Embryonic facial prominence (tissue), 1 donor: ENCODE results near the gene DCUN1D2.
"Not testable (repeated sequence)": the region's sequence is repeated elsewhere in the genome, so short reads cannot be mapped to it uniquely, and the experiment has no call there.

Experiments
- DNase-seq: peaks from one replicate; pipeline ENCODE4 v3.0.0-alpha.2; 2016; ENCODE audit errors: extremely low spot score

DCUN1D2 gene

GRCh38 chr13:113490496-113491417, at the start of gene DCUN1D2:
Gene DCUN1D2, minus strand, starts transcription at chr13:113490711. Its CDS starts 42 bp downstream, at chr13:113490669.
- peak; percentile 63 for DNase-seq

GRCh38 chr13:113539822-113540221, 49.3 kb upstream of the DCUN1D2 start:
- DNase-seq: no peak

- DNase-seq: no peak
Measured at GRCh38 chr13:113539176-113539575, 48.7 kb upstream of the DCUN1D2 start.

GRCh38 chr13:113538689-113539058, 48.2 kb upstream of the DCUN1D2 start:
- DNase-seq: no peak

- no peak for DNase-seq
Measured at GRCh38 chr13:113537909-113538688, 47.6 kb upstream of the DCUN1D2 start.

GRCh38 chr13:113537205-113537604, 46.7 kb upstream of the DCUN1D2 start:
- DNase-seq: no peak

GRCh38 chr13:113536461-113537110, 46.1 kb upstream of the DCUN1D2 start:
- no peak for DNase-seq

- no peak for DNase-seq
Measured at GRCh38 chr13:113535381-113535781, 44.9 kb upstream of the DCUN1D2 start.

- no peak for DNase-seq
Measured at GRCh38 chr13:113534236-113534860, 43.8 kb upstream of the DCUN1D2 start.

GRCh38 chr13:113533161-113533840, 42.8 kb upstream of the DCUN1D2 start:
- no peak for DNase-seq

- DNase-seq: no peak
Measured at GRCh38 chr13:113532156-113532806, 41.8 kb upstream of the DCUN1D2 start.

- DNase-seq: no peak
Measured at GRCh38 chr13:113531041-113531873, 40.7 kb upstream of the DCUN1D2 start.

- no peak for DNase-seq
Measured at GRCh38 chr13:113528813-113529180, 38.3 kb upstream of the DCUN1D2 start.

- no peak for DNase-seq
Measured at GRCh38 chr13:113528101-113528812, 37.7 kb upstream of the DCUN1D2 start.

GRCh38 chr13:113527272-113527958, 36.9 kb upstream of the DCUN1D2 start:
- DNase-seq: no peak

- no peak for DNase-seq
Measured at GRCh38 chr13:113526466-113527220, 36.1 kb upstream of the DCUN1D2 start.

- DNase-seq: not testable (repeated sequence)
Measured at GRCh38 chr13:113522438-113522837, 31.9 kb upstream of the DCUN1D2 start.

- no peak for DNase-seq
Measured at GRCh38 chr13:113520571-113520970, 30.1 kb upstream of the DCUN1D2 start.
